SK-N-MC (cell line): Measurements from ENCODE around the gene CCDC167.

Experiments used
- EZH2 ChIP-seq: fragments of 200-600 bp; sonication (generic); IDR thresholded peaks from one replicate; pipeline ENCODE4 v1.6.1; 2017; ENCODE audit warnings: antibody characterized with exemption
- POLR2AphosphoS5 ChIP-seq: IDR thresholded peaks from 2 replicates; pipeline ENCODE4 v1.6.1; 2012; ENCODE audit warnings: mild to moderate bottlenecking, low read depth, low read length, borderline replicate concordance

DNA sequence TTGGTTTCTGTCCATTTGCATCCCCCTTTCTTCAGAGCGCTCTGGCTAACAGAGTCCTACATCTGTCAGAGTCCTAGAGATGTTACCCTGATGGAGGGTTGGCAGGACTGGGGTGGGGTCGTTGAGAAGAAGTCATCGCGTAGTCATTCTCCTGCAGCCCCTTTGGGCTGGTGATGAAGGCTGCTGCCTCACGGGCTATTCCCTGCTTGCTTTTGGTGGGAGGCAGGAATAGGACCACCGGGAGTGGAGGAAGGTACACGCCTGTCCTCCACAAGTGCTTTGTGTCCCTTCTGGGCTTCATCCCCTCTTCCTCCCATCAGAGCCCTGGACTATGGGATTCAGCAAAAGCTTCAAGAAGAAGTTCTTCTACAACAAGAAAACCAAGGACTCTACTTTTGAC lies 20.9 kb downstream of the CCDC167 start:
- TF ChIP-seq EZH2 (no peak), POLR2AphosphoS5 (no peak)
